GM12878 (cell line): ENCODE data around the gene SGCB. TPM values are rescaled to one million over a fixed set of nuclear protein-coding genes. Genes with fewer than 3 reads are reported as not detected.
A peak's percentile ranks its signal among the peaks of the same experiment; 100 is the strongest.

Source experiments
- ATAC-seq: fragments of 200-7000 bp; cut with Tn5 transposase; 3 replicates; pipeline ENCODE4 v1.9.1; 2020; ENCODE audit warnings: mild to moderate bottlenecking, moderate library complexity
- BruUV-seq: library from RNA; stranded (reverse); fragments of 400-500 nt; replicated peaks from 2 replicates; lab custom pipeline; 2021; lab: Mats Ljungman, UMichigan
- CTCF ChIA-PET: fragments of 300-600 bp; sonication (Branson Sonifier 250); formaldehyde crosslinking; extraction: SDS; loops from one replicate; lab custom pipeline; 2021; ENCODE audit warnings: inconsistent platforms; lab: Yijun Ruan, JAX
- POLR2A ChIA-PET: fragments of 350-600 bp; formaldehyde crosslinking; extraction: SDS; loops from one replicate; lab custom pipeline; 2021; ENCODE audit warnings: inconsistent platforms; lab: Charles Lee
- RAD21 ChIA-PET: fragments of 300-600 bp; sonication (Branson Sonifier 250); formaldehyde crosslinking; loops from one replicate; lab custom pipeline; 2023; ENCODE audit warnings: antibody characterized with exemption; ENCODE audit not compliant: unreplicated experiment; lab: Charles Lee
- SMC1A ChIA-PET: fragments of 300-600 bp; sonication (Branson Sonifier 250); formaldehyde crosslinking; loops from one replicate; lab custom pipeline; 2023; ENCODE audit not compliant: unreplicated experiment, uncharacterized antibody; lab: Charles Lee
- DNase-seq: peaks from one replicate; pipeline ENCODE4 v3.0.0-alpha.2; 2011; ENCODE audit warnings: low read depth, low spot score
- FAIRE-seq: peaks from 3 replicates; lab custom pipeline; 2011; peaks lifted over from hg19 to GRCh38; lab: Jason Lieb, UNC
- H2AFZ ChIP-seq: 2 replicates; pipeline ENCODE4 v1.6.0; 2011; ENCODE audit warnings: low read depth, low read length, control low read depth; ENCODE audit not compliant: control insufficient read depth
- H3K27ac ChIP-seq: 2 replicates; pipeline ENCODE4 v1.5.1; 2011; ENCODE audit warnings: control low read depth; ENCODE audit not compliant: control insufficient read depth, insufficient read depth
- H3K27me3 ChIP-seq, 2 experiments: replicated peaks in 1 of 2; 2 replicates each; pipeline versions ENCODE4 v1.6.0 to v1.6.1; 2011; ENCODE audit warnings: low read length in 1 of 2; ENCODE audit not compliant: control insufficient read depth in 2 of 2, insufficient read depth in 2 of 2
- H3K36me3 ChIP-seq, 2 experiments: 2 replicates each; pipeline ENCODE4 v1.5.1; 2011; ENCODE audit warnings: low read length in 1 of 2; ENCODE audit not compliant: control insufficient read depth in 2 of 2, insufficient read depth in 2 of 2
- H3K4me1 ChIP-seq: 2 replicates; pipeline ENCODE4 v1.6.1; 2011; ENCODE audit warnings: mild to moderate bottlenecking, low read length, moderate library complexity, mixed read lengths; ENCODE audit not compliant: control insufficient read depth, insufficient read depth
- H3K4me2 ChIP-seq: 2 replicates; pipeline ENCODE4 v1.6.0; 2011; ENCODE audit warnings: control low read depth; ENCODE audit not compliant: control insufficient read depth, insufficient read depth
- H3K4me3 ChIP-seq: fragments of 200-600 bp; sonication (generic); 2 replicates; pipeline ENCODE4 v1.5.1; 2016
- H3K79me2 ChIP-seq: 2 replicates; pipeline ENCODE4 v1.6.0; 2011; ENCODE audit warnings: low read length; ENCODE audit not compliant: control insufficient read depth, insufficient read depth
- H3K9ac ChIP-seq: 2 replicates; pipeline ENCODE4 v1.8.0; 2011; ENCODE audit warnings: low read length, control low read depth, mixed read lengths; ENCODE audit not compliant: control insufficient read depth, insufficient read depth
- H3K9me3 ChIP-seq: replicated peaks from 3 replicates; pipeline ENCODE4 v1.5.1; 2011; ENCODE audit warnings: mild to moderate bottlenecking, low read length; ENCODE audit not compliant: control insufficient read depth, insufficient read depth
- H4K20me1 ChIP-seq: 2 replicates; pipeline ENCODE4 v1.6.0; 2011; ENCODE audit not compliant: control insufficient read depth, insufficient read depth
- BACH1 ChIP-seq: fragments of 450-650 bp; IDR thresholded peaks from 2 replicates; pipeline ENCODE4 v1.6.1; 2017; ENCODE audit warnings: mild to moderate bottlenecking, borderline replicate concordance
- HDAC6 ChIP-seq: fragments of 200-600 bp; sonication (generic); IDR thresholded peaks from one replicate; pipeline ENCODE4 v1.8.0; 2017; ENCODE audit warnings: antibody characterized with exemption; ENCODE audit not compliant: unreplicated experiment
- ZBTB11 ChIP-seq: fragments of 450-650 bp; formaldehyde crosslinking; IDR thresholded peaks from 2 replicates; pipeline ENCODE4 v1.5.0; 2022; ENCODE audit warnings: mild to moderate bottlenecking, missing genetic modification characterization
- ZZZ3 ChIP-seq: IDR thresholded peaks from 2 replicates; pipeline ENCODE4 v1.6.1; 2011; ENCODE audit warnings: low read depth; ENCODE audit not compliant: control insufficient read depth, insufficient read length
- WGBS: methylation state at CpG from one replicate; pipeline ENCODE4 v1.1.6; 2016; ENCODE audit warnings: low lambda C conversion rate; ENCODE audit not compliant: insufficient replicate concordance, insufficient coverage; ENCODE audit errors: missing lambda C conversion rate; 5-methylcytosine and 5-hydroxymethylcytosine counted together
- in situ Hi-C: fragments of 300-500 bp; cut with MboI; formaldehyde crosslinking; loops from 9 replicates; pipeline ENCODE4 v1.14.3; 2018; ENCODE audit warnings: mixed read lengths
- intact Hi-C: fragments of 100-400 bp; cut with micrococcal nuclease; formaldehyde crosslinking; loops from one replicate; pipeline ENCODE4 v1.14.2; 2022; ENCODE audit not compliant: unreplicated experiment
- polyA plus RNA-seq, 11 experiments: library from polyadenylated mRNA; depleted of rRNA in 4 of 11; unstranded in 6 of 11; stranded (reverse) in 5 of 11; fragments of >200 nt; fragmentation: Nextera tagmentation in 4 of 11; fragmentation: Illumina TruSeq in 1 of 11; extraction: Ambion mirVana in 4 of 11; extraction: Trizol in 1 of 11; gene quantifications; 1 replicate in 1 of 11; 2 replicates in 10 of 11; pipeline versions ENCODE4 v1.2.1 to v1.2.3, GENCODE V29; 2011 to 2016; ENCODE audit warnings: inconsistent platforms in 2 of 11, missing spikeins in 2 of 11, low read depth in 1 of 11
- total RNA-seq, 4 experiments: library from RNA; depleted of rRNA in 3 of 4; stranded (reverse); fragments of >200 nt in 3 of 4; fragmentation: Illumina TruSeq in 1 of 4; extraction: Trizol in 1 of 4; gene quantifications; 2 replicates each; pipeline versions ENCODE4 v1.2.1 to v1.2.3, GENCODE V29; 2013 to 2021

Gene SGCB
- total and polyA plus RNA-seq, 10 of the 15 experiments (the other 5 are each of a cell fraction or from before 2014, with no cell fraction given) = 4.7 to 13.2 (median 7.4) TPM

GRCh38 chr4:52051213-52051614 is 13.1 kb upstream of the SGCB start, which contains the start of gene SPATA18:
Gene SPATA18, plus strand, starts transcription at chr4:52051304. Its CDS starts 401 bp downstream, at chr4:52051705.
- peak; percentile 80 for ATAC-seq
- Histone ChIP-seq H4K20me1 (no peaks in the 10 kb centered on the region), H3K4me2 (peak within 1 kb of the TSS; percentile 98), H3K9ac (peak within 1 kb of the TSS; percentile 56), H3K27me3 (peaks cover 0 to 8% of the 10 kb centered on the region in 2 experiments; a peak in 3 of 4 replicates), H3K9me3 (no peaks in the 10 kb centered on the region; the same call in 2 of the 3 replicates), H3K79me2 (no peaks in the 10 kb centered on the region), H2AFZ (peak within 1 kb of the TSS; percentile 84), H3K4me1 (peaks cover 9% of the 10 kb centered on the region), H3K36me3 (no peaks in the 10 kb centered on the region), H3K4me3 (peak within 1 kb of the TSS; percentile 84), H3K27ac (no peak within 1 kb of the TSS)
- RAD21 ChIA-PET = interaction anchor here (0.6 kb wide), 1 partner anchor 594 kb away, joined by 3 read pairs; no protein-coding TSS in a partner anchor
- TF ChIP-seq ZBTB11 (CRISPR knock-in tag) (no peak), HDAC6 (peak; percentile 73), ZZZ3 (no peak), BACH1 (peak; percentile 77; the same call in 1 of the 2 replicates)
- FAIRE-seq = no peak
- BruUV-seq = no TSS peak
- in situ Hi-C loops (no loop called here), intact Hi-C loops (no loop called here)
- SMC1A ChIA-PET = interaction anchor here (0.6 to 1.7 kb wide), 2 partner anchors 13 to 181 kb away, joined by 3 to 8 read pairs; partner anchors contain the start of gene SGCB
- POLR2A ChIA-PET = interaction anchor here (0.6 to 1.1 kb wide), 3 partner anchors 10 to 744 kb away, joined by 3 read pairs; no protein-coding TSS in a partner anchor
- no peak for DNase-seq
- WGBS = 3% methylated on average over 44 of the region's 44 CpGs
- CTCF ChIA-PET = interaction anchor here (1.2 kb wide), 1 partner anchor 155 kb away, joined by 3 read pairs; no protein-coding TSS in a partner anchor
